DOHH2 (cell line): Measurements from ENCODE around the gene LOX.

Source experiments
- CTCF ChIP-seq: fragments of 200-600 bp; sonication (generic); IDR thresholded peaks from one replicate; pipeline ENCODE4 v1.5.1; 2014; ENCODE audit warnings: antibody characterized with exemption, mild to moderate bottlenecking, low read depth, low read length; ENCODE audit not compliant: poor library complexity, severe bottlenecking
- EZH2phosphoT487 ChIP-seq: fragments of 200-600 bp; sonication (generic); IDR thresholded peaks from 2 replicates; pipeline ENCODE4 v1.6.1; 2017; ENCODE audit warnings: borderline replicate concordance, mild to moderate bottlenecking, antibody characterized with exemption, low read length, moderate library complexity, mixed read lengths

GRCh38 chr5:122054266-122054665, 23.8 kb downstream of the LOX start:
- no peak for TF ChIP-seq CTCF
- no peak for TF ChIP-seq EZH2phosphoT487
